CD4-positive, alpha-beta T cell treated with Interferon gamma for 1 hour (primary cell): ENCODE results near the gene RAB1B.

Source experiments
- DNase-seq: peaks from one replicate; pipeline ENCODE4 v3.0.0-alpha.2; 2020

The RAB1B gene

GRCh38 chr11:66325263-66325671 lies 56.8 kb downstream of the RAB1B start:
- no peak for DNase-seq

GRCh38 chr11:66326261-66327111 lies 58.0 kb downstream of the RAB1B start:
- peak; percentile 22 for DNase-seq
